Gastrocnemius medialis (tissue), 4 donors: ENCODE data around the gene GALNT7.

ENCODE experiments used
- POLR2A ChIP-seq, 2 donors: fragments of 450-650 bp; IDR thresholded peaks; one replicate each; pipeline ENCODE4 v1.6.1; 2017; ENCODE audit warnings: antibody characterized with exemption in 2 of 2, mild to moderate bottlenecking in 2 of 2, moderate library complexity in 2 of 2
- TF ChIP-seq, protein P1 (sequence below), 5 experiments: fragments of 450-650 bp in 3 of 5; fragments of 200-600 bp in 2 of 5; sonication (generic) in 2 of 5; IDR thresholded peaks in 4 of 5; conservative IDR thresholded peaks in 1 of 5; 1 replicate in 4 of 5; 2 replicates in 1 of 5; pipeline ENCODE4 v1.5.1; 2016 to 2019; ENCODE audit warnings: antibody characterized with exemption in 5 of 5, mild to moderate bottlenecking in 3 of 5, moderate library complexity in 3 of 5

DNA sequence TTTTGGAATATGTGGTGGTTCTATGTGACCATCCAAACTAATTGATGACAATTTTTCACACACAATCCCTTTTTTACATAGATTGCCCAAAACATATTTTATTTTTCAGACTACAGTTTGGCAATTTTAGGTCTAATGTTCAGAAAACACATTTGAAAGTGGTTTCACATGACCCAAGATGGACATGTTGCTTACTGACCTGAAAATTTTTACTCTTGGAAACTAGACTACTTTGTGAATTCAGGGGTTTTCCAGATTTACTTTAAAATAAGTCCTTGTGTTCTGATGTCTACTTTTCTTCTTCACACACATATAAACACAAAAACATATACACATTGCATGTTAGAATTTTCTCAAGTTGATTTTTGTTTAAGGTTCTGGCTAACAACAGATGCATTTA lies 86.0 kb downstream of the GALNT7 start:
- TF ChIP-seq, protein P1, sequence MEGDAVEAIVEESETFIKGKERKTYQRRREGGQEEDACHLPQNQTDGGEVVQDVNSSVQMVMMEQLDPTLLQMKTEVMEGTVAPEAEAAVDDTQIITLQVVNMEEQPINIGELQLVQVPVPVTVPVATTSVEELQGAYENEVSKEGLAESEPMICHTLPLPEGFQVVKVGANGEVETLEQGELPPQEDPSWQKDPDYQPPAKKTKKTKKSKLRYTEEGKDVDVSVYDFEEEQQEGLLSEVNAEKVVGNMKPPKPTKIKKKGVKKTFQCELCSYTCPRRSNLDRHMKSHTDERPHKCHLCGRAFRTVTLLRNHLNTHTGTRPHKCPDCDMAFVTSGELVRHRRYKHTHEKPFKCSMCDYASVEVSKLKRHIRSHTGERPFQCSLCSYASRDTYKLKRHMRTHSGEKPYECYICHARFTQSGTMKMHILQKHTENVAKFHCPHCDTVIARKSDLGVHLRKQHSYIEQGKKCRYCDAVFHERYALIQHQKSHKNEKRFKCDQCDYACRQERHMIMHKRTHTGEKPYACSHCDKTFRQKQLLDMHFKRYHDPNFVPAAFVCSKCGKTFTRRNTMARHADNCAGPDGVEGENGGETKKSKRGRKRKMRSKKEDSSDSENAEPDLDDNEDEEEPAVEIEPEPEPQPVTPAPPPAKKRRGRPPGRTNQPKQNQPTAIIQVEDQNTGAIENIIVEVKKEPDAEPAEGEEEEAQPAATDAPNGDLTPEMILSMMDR (IDR thresholded peaks at IDR 0.05 in 4 of 5, conservative IDR thresholded peaks at IDR 0.05 in 1 of 5), result no peak
- no peak for TF ChIP-seq POLR2A (IDR thresholded peaks at IDR 0.05)
